Endodermal cell (in vitro differentiated cells): ENCODE data around the gene COL4A2. TPM values are rescaled to one million over a fixed set of nuclear protein-coding genes. Genes with fewer than 3 reads are reported as not detected.

Source experiments
- DNase-seq: peaks from one replicate; pipeline ENCODE4 v3.0.0-alpha.2; 2017
- H3K27ac ChIP-seq: 2 replicates; pipeline ENCODE4 v1.5.1; 2013; ENCODE audit warnings: mild to moderate bottlenecking, low read depth, low read length, moderate library complexity
- H3K27me3 ChIP-seq: 2 replicates; pipeline ENCODE4 v1.6.1; 2013; ENCODE audit warnings: mild to moderate bottlenecking, low read length, moderate library complexity; ENCODE audit not compliant: insufficient read depth, control insufficient read depth, poor library complexity, severe bottlenecking
- H3K36me3 ChIP-seq: 2 replicates; pipeline ENCODE4 v1.7.0; 2013; ENCODE audit warnings: mild to moderate bottlenecking, low read length, moderate library complexity; ENCODE audit not compliant: control insufficient read depth, insufficient read depth
- H3K4me1 ChIP-seq: one replicate; pipeline ENCODE4 v1.7.0; 2013; ENCODE audit warnings: low read length; ENCODE audit not compliant: control insufficient read depth, insufficient read depth
- H3K4me3 ChIP-seq: 2 replicates; pipeline ENCODE4 v1.5.1; 2013; ENCODE audit warnings: mild to moderate bottlenecking, low read length, moderate library complexity
- H3K9ac ChIP-seq: 2 replicates; pipeline ENCODE4 v1.6.1; 2013; ENCODE audit warnings: mild to moderate bottlenecking, low read length, moderate library complexity; ENCODE audit not compliant: poor library complexity, severe bottlenecking; ENCODE audit errors: extremely low read depth
- H3K9me3 ChIP-seq: 2 replicates; pipeline ENCODE4 v1.6.1; 2013; ENCODE audit warnings: mild to moderate bottlenecking, low read length, moderate library complexity; ENCODE audit not compliant: control insufficient read depth
- H3K27ac Mint-ChIP-seq: 2 replicates; pipeline ENCODE4 v1.8.0; 2020; ENCODE audit warnings: mixed read lengths
- H3K27me3 Mint-ChIP-seq: 2 replicates; pipeline ENCODE4 v1.8.0; 2021; ENCODE audit warnings: mild to moderate bottlenecking, mixed read lengths; ENCODE audit not compliant: insufficient read depth
- H3K36me3 Mint-ChIP-seq: 2 replicates; pipeline ENCODE4 v1.8.0; 2020; ENCODE audit warnings: low read depth, mixed read lengths
- H3K4me1 Mint-ChIP-seq: 2 replicates; pipeline ENCODE4 v1.8.0; 2020; ENCODE audit warnings: mixed read lengths
- H3K4me3 Mint-ChIP-seq: 2 replicates; pipeline ENCODE4 v1.8.0; 2020; ENCODE audit warnings: mild to moderate bottlenecking, moderate library complexity, mixed read lengths
- H3K9me3 Mint-ChIP-seq: 2 replicates; pipeline ENCODE4 v1.8.0; 2020; ENCODE audit warnings: mild to moderate bottlenecking, mixed read lengths
- WGBS, 2 experiments: methylation state at CpG; one replicate each; pipeline versions ENCODE4 v1.1.5 to v1.1.7; 2013; ENCODE audit warnings: missing lambda C conversion rate in 2 of 2, mixed read lengths in 1 of 2; ENCODE audit not compliant: insufficient coverage in 1 of 2, insufficient read length in 1 of 2; 5-methylcytosine and 5-hydroxymethylcytosine counted together
- total RNA-seq, 2 donors: library from RNA; stranded (reverse); fragmentation: NEBNext Ultra II Directional in 1 of 2; extraction: Animal tissue kit (Norgen Biotek cat#: 25700) in 1 of 2; gene quantifications; 2 replicates in 1 of 2; 3 replicates in 1 of 2; pipeline ENCODE4 v1.2.1, GENCODE V29; 2021
- TF ChIP-seq, protein P1 (sequence below): fragments of 200-600 bp; sonication (generic); conservative IDR thresholded peaks from 2 replicates; pipeline ENCODE4 v1.5.0; 2021; ENCODE audit warnings: antibody characterized with exemption, mild to moderate bottlenecking

Gene COL4A2
- total RNA-seq, 2 donors from 2014 or later = 388 to 398 TPM

DNA sequence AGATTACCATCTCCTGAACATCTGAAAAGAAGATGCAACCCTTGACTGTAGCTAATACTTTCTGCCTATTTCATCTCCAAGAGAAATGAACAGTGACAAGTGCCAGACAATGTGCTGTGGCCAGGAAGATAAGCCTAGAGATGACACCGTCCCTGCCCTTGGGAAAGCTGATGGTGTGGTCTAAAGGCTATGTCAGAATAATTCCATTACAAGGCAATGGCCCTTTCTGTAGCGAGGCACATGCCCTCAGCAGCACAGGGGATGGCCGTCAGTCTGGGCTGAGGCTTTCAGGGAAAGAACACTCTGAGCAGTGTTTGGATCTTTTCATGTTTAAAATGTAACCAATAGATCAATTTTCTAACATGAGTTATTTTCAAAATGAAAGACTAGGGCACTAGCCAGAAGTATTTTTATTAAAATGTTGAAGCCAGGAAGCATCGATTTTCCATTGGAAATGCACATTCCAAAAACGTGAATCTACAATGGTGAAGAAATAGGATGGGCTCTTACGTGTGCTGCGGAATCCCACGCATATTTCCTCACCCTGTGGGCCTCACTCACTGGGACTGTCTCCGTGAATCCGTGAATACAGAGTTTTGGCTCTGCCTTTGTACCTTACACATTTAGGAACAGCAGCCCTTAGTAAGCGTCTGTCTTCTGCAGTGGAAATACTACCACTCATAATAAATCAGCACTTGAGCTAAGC, 22.2 kb upstream of the COL4A2 start:
- WGBS, 2 experiments = 91 to 92% methylated on average over 8 to 11 of the region's 11 CpGs
- Mint-ChIP-seq H3K36me3 (peaks cover 67% of the 10 kb centered on the region), H3K4me3 (no peak overlapping the region), H3K4me1 (peaks cover 2% of the 10 kb centered on the region), H3K27me3 (no peaks in the 10 kb centered on the region), H3K27ac (peak overlapping the region; percentile 17), H3K9me3 (no peaks in the 10 kb centered on the region)
- no peaks in the 10 kb centered on the region for H3K27me3 ChIP-seq
- no peak overlapping the region for H3K4me3 ChIP-seq
- H3K9ac ChIP-seq = no peak overlapping the region
- H3K9me3 ChIP-seq = no peaks in the 10 kb centered on the region
- H3K36me3 ChIP-seq = peaks cover 92% of the 10 kb centered on the region
- TF ChIP-seq, protein P1, sequence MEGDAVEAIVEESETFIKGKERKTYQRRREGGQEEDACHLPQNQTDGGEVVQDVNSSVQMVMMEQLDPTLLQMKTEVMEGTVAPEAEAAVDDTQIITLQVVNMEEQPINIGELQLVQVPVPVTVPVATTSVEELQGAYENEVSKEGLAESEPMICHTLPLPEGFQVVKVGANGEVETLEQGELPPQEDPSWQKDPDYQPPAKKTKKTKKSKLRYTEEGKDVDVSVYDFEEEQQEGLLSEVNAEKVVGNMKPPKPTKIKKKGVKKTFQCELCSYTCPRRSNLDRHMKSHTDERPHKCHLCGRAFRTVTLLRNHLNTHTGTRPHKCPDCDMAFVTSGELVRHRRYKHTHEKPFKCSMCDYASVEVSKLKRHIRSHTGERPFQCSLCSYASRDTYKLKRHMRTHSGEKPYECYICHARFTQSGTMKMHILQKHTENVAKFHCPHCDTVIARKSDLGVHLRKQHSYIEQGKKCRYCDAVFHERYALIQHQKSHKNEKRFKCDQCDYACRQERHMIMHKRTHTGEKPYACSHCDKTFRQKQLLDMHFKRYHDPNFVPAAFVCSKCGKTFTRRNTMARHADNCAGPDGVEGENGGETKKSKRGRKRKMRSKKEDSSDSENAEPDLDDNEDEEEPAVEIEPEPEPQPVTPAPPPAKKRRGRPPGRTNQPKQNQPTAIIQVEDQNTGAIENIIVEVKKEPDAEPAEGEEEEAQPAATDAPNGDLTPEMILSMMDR = no peak
- DNase-seq = no peak
- no peak overlapping the region for H3K27ac ChIP-seq
- no peaks in the 10 kb centered on the region for H3K4me1 ChIP-seq

DNA sequence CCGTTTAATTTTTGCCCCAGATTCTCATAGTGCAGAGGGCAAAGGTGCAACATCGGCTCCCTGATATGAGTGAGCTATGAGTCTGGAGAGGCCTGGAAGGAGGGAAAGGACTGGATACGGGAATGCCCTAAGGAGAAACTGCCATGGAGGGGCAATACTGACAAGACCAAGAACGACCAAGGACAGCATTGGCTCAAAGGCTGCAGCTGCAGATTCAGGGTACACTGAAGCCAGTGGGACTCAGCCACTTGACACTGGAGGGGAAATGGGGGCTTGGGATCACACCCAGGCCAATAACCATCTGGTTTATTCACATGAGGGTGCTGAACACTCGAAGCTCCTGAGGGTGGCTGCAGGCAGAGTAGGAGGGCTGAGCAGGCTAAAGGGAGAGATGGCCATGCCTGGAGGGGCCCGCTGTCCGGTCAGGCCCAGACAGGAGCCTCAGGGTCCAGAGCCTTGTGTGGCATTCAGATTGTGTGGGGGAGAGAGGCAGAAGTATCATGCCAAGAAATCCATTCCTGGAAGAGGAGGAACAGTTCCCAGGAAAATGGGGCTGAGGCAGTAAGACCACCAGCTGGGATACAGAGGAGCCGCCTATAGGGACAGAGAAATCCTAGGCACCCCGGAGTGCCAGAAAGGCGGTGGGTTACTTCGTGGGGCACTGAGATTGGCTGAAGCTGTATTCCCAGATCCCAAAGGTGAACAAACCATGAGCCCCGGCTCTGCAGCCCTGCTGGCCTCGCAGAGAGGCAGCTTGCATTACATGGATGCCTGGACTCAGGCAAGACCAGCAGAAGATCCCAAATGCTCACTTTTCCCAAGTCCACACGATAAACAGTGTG, 20.9 kb upstream of the COL4A2 start:
- Mint-ChIP-seq H3K9me3 (no peaks in the 10 kb centered on the region), H3K27ac (no peak overlapping the region), H3K4me1 (peaks cover 2% of the 10 kb centered on the region), H3K36me3 (peaks cover 76% of the 10 kb centered on the region), H3K27me3 (no peaks in the 10 kb centered on the region), H3K4me3 (no peak overlapping the region)
- H3K4me3 ChIP-seq = no peak overlapping the region
- peaks cover 92% of the 10 kb centered on the region for H3K36me3 ChIP-seq
- TF ChIP-seq, protein P1 = no peak
- H3K4me1 ChIP-seq = no peaks in the 10 kb centered on the region
- no peaks in the 10 kb centered on the region for H3K9me3 ChIP-seq
- H3K27me3 ChIP-seq = no peaks in the 10 kb centered on the region
- H3K9ac ChIP-seq = no peak overlapping the region
- peak; percentile 40 for DNase-seq
- H3K27ac ChIP-seq = no peak overlapping the region
- 91% methylated on average over 8 to 14 of the region's 14 CpGs for WGBS, 2 experiments

DNA sequence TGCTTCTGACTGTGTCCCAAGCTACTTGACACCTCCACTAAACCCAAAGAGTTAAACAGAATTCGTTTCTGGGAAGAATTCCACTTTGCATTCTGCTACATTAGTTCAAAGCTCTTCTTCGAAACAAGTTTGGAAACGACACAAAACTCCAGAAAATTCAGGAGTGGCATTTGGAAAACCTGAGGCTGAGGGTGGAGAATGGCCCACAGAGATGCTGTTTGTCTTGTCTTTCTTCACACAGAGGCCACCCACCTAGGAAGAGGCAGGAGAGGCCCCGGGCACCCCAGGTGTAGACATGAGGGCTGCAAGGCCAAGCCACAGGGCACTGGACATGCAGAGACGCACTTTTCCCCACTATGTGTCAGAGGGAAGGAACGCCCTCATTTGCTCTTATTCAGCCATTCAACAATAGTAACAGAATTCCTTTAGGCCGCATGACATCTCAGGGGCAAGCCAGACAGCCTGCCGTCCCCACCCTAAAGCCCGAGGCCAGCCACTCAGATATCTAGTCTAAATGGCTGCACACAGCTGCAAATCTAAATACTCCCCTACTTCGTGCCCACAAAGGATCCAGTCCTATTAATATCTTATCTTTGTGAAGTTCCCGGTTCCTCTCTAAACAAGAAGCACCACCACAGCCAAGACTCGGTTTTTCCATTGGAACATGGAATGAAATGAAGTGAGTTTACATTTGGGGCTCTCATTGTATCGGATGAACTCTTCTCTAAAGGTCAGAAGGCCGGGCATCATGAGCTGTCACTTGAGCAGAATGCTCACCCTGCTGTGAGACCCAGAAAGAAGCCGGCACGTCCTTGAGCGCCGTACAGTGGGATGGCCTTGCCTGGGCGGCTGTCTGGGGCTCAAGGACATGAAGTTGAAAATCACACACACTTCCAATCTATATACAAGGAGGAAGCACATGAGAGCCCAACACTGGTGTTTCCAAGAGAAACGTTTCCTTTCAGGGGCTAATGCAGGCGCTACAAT, 20.0 kb upstream of the COL4A2 start:
- no peak overlapping the region for H3K27ac ChIP-seq
- peaks cover 78% of the 10 kb centered on the region for H3K36me3 Mint-ChIP-seq
- H3K36me3 ChIP-seq = peaks cover 96% of the 10 kb centered on the region
- no peak overlapping the region for H3K4me3 ChIP-seq
- DNase-seq = no peak
- H3K27me3 ChIP-seq = no peaks in the 10 kb centered on the region
- H3K9ac ChIP-seq = no peak overlapping the region
- no peak overlapping the region for H3K4me3 Mint-ChIP-seq
- TF ChIP-seq, protein P1 = no peak
- H3K27ac Mint-ChIP-seq = peak overlapping the region; percentile 16
- no peaks in the 10 kb centered on the region for H3K27me3 Mint-ChIP-seq
- peaks cover 2% of the 10 kb centered on the region for H3K4me1 Mint-ChIP-seq
- no peaks in the 10 kb centered on the region for H3K9me3 Mint-ChIP-seq
- H3K9me3 ChIP-seq = no peaks in the 10 kb centered on the region
- no peaks in the 10 kb centered on the region for H3K4me1 ChIP-seq
- 91 to 94% methylated on average over 12 to 21 of the region's 21 CpGs for WGBS, 2 experiments
